ENCODE measurements around the gene HNRNPC. TPM values are rescaled to one million over a fixed set of nuclear protein-coding genes. Genes with fewer than 3 reads are reported as not detected.
"Not testable (repeated sequence)": the region's sequence is repeated elsewhere in the genome, so short reads cannot be mapped to it uniquely, and the experiment has no call there.

The HNRNPC gene
- total and polyA plus RNA-seq, 2 of the 8 experiments (the other 6 are each of a cell fraction or from before 2014, with no cell fraction given): 781 to 1,207 TPM

- not testable (repeated sequence) for DNase-seq (ENCODE audit: low read depth in 1 of 2, low spot score in 2 of 2); H3K27me3 ChIP-seq (replicated peaks in 1 of 4; ENCODE audit: control insufficient read depth in 3 of 4, extremely low read depth in 1 of 4, insufficient read depth in 3 of 4, low read length in 3 of 4); H3K79me1 ChIP-seq (ENCODE audit: low read depth, low read length); H3K79me2 ChIP-seq (ENCODE audit: control insufficient read depth in 1 of 2, insufficient read depth in 2 of 2, low read length in 2 of 2); H2BK12ac ChIP-seq (ENCODE audit: low read depth, low read length); H2BK15ac ChIP-seq (ENCODE audit: low read length); H3K18ac ChIP-seq (ENCODE audit: extremely low read depth, low read length); H4K20me1 ChIP-seq (replicated peaks in 1 of 2; ENCODE audit: control insufficient read depth in 1 of 2, insufficient read depth in 2 of 2, low read length in 2 of 2); FAIRE-seq; H2AFZ ChIP-seq (ENCODE audit: low read length); H3K27ac ChIP-seq (ENCODE audit: low read depth, low read length); H3K4ac ChIP-seq (replicated peaks; ENCODE audit: insufficient read length, low read depth, low read length); H3K4me1 ChIP-seq (replicated peaks in 1 of 4; ENCODE audit: control insufficient read depth in 3 of 4, insufficient read depth in 4 of 4, low read length in 3 of 4); H3K9ac ChIP-seq (replicated peaks in 1 of 4; ENCODE audit: extremely low read depth in 1 of 4, low read depth in 3 of 4, low read length in 3 of 4); H4K91ac ChIP-seq (replicated peaks; ENCODE audit: insufficient read length, low read length); H4K5ac ChIP-seq (ENCODE audit: insufficient read length, low read depth, low read length); H4K8ac ChIP-seq (ENCODE audit: extremely low read depth, insufficient read depth, low read length); H2BK120ac ChIP-seq (replicated peaks; ENCODE audit: low read depth, low read length); H3K14ac ChIP-seq (ENCODE audit: insufficient read length); H2BK20ac ChIP-seq (ENCODE audit: low read length); H2BK5ac ChIP-seq (ENCODE audit: low read depth, low read length); H3K36me3 ChIP-seq (ENCODE audit: control insufficient read depth in 2 of 4, insufficient read depth in 4 of 4, low read length in 3 of 4); H3K23ac ChIP-seq (ENCODE audit: insufficient read length); H3K4me3 ChIP-seq (ENCODE audit: extremely low read depth in 1 of 4, insufficient read depth in 2 of 4, low read depth in 3 of 4, low read length in 4 of 4); H3K4me2 ChIP-seq (ENCODE audit: insufficient read depth in 1 of 2, low read depth in 2 of 2, low read length in 2 of 2); H3K23me2 ChIP-seq (ENCODE audit: low read depth, low read length); H3K56ac ChIP-seq (replicated peaks; ENCODE audit: insufficient read length, low read depth, low read length); H3K9me3 ChIP-seq (ENCODE audit: insufficient read depth in 2 of 2, low read depth in 1 of 2, low read length in 1 of 2); H2AK5ac ChIP-seq (ENCODE audit: low read depth, low read length)
- 91% methylated on average over 8 of the region's 8 CpGs; no CpG with 5 or more reads in 1 of the 2 experiments for WGBS, 2 experiments (ENCODE audit: extremely low coverage in 1 of 2, insufficient coverage in 1 of 2, insufficient read length in 1 of 2, insufficient replicate concordance in 2 of 2, low coverage in 1 of 2, low lambda C conversion rate in 2 of 2, missing lambda C conversion rate in 1 of 2)
- CTCF ChIA-PET (ENCODE audit: partially characterized antibody): interaction anchor here (1.0 kb wide), 2 partner anchors 9 to 20 kb away, joined by 3 read pairs; no protein-coding TSS in a partner anchor
- POLR2A ChIA-PET (ENCODE audit: partially characterized antibody): interaction anchor here (1.6 to 9.1 kb wide), 3 partner anchors 11 to 34 kb away, joined by 4 to 90 read pairs (median 6); no protein-coding TSS in a partner anchor
Measured at GRCh38 chr14:21281917-21282316, 12.7 kb upstream of the HNRNPC start.

Data from H1 (cell line).